HG03571 (cell line): Measurements from ENCODE around the gene IL11.
"Not testable (repeated sequence)": the region's sequence is repeated elsewhere in the genome, so short reads cannot be mapped to it uniquely, and the experiment has no call there.

Source experiments
- ATAC-seq: cut with Tn5 transposase; IDR thresholded peaks from one replicate; pipeline ENCODE4 v1.9.1; 2021; ENCODE audit not compliant: unreplicated experiment

Gene IL11

GRCh38 chr19:55336101-55336500, 34.2 kb downstream of the IL11 start:
- ATAC-seq: no peak

- no peak for ATAC-seq
These were observed 36.4 kb downstream of the IL11 start for GRCh38 chr19:55333870-55334269.

GRCh38 chr19:55329791-55330190, 40.5 kb downstream of the IL11 start:
- not testable (repeated sequence) for ATAC-seq

- not testable (repeated sequence) for ATAC-seq
These were observed 41.4 kb downstream of the IL11 start for GRCh38 chr19:55328774-55329318.

- no peak for ATAC-seq
These were observed 45.1 kb downstream of the IL11 start, which contains the start of gene TMEM150B for GRCh38 chr19:55325172-55325571. Gene TMEM150B (minus strand): TSS chr19:55325341. CDS start chr19:55321036, 4,305 bp downstream.

- ATAC-seq: no peak
These were observed 45.6 kb downstream of the IL11 start for GRCh38 chr19:55324662-55325061.

GRCh38 chr19:55322204-55322885, 47.9 kb downstream of the IL11 start:
- ATAC-seq: no peak

GRCh38 chr19:55321466-55322137, 48.7 kb downstream of the IL11 start:
- ATAC-seq: no peak

GRCh38 chr19:55320844-55321419, 49.3 kb downstream of the IL11 start:
- no peak for ATAC-seq

GRCh38 chr19:55319785-55320184, 50.5 kb downstream of the IL11 start:
- ATAC-seq: no peak

GRCh38 chr19:55316646-55317045, 53.6 kb downstream of the IL11 start:
- ATAC-seq: no peak

- ATAC-seq: no peak
These were observed 54.2 kb downstream of the IL11 start for GRCh38 chr19:55315956-55316525.

GRCh38 chr19:55314396-55314795, 55.9 kb downstream of the IL11 start:
- no peak for ATAC-seq
